ENCODE data around the gene SCGB1C1. TPM values are rescaled to one million over a fixed set of nuclear protein-coding genes. Genes with fewer than 3 reads are reported as not detected.

SCGB1C1 gene
- total and polyA plus RNA-seq, 2 of the 8 experiments (the other 6 are each of a cell fraction or from before 2014, with no cell fraction given), result not detected

DNA sequence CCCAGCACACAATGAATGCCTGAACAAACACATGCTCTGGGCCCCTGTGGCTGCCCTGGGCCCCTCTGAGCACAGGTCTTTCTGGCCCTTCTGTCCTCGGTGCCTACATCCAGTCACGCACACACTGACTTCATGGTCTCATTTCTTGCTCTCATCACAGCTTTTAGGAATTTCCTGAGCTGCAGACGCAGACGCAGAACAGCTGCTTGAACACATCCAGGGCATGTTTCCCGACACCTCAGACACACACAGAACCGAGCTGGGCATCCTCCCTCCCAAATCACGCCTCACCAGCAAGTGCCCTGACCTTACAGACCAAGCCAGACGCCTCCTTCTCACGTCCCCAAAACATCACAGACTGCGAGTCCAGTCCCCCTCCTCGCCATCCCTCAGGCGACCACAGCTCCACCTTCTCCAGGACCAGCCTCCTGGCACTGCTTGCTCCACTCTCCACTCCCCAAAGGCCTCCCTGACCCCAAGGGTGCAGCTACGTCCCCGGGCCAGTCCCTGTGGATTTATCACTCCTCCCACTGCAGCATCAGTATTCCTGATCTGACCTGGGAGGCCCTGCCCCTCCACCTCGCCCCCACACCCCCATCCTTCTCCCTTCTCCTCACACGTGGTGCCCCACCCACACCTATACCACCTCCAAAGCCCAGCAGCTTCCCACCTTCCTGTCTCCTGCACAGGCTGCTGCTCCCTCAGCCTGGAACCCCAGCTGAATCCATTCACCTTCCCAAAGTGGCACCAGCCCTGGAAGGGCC is 30.3 kb downstream of the SCGB1C1 start:
- no peak overlapping the region for H2AK5ac ChIP-seq (ENCODE audit: low read depth, low read length)
- no peaks in the 10 kb centered on the region; a peak in 1 of 8 replicates for H3K36me3 ChIP-seq (ENCODE audit: control insufficient read depth in 2 of 4, insufficient read depth in 4 of 4, low read length in 3 of 4)
- H2AFZ ChIP-seq (ENCODE audit: low read length), result no peak overlapping the region
- no peak overlapping the region for H3K4ac ChIP-seq (replicated peaks; ENCODE audit: insufficient read length, low read depth, low read length)
- H4K8ac ChIP-seq (ENCODE audit: extremely low read depth, insufficient read depth, low read length), result no peak overlapping the region
- H4K5ac ChIP-seq (ENCODE audit: insufficient read length, low read depth, low read length), result no peak overlapping the region
- H3K4me2 ChIP-seq (ENCODE audit: insufficient read depth in 1 of 2, low read depth in 2 of 2, low read length in 2 of 2), result no peak overlapping the region
- no peak overlapping the region for H3K9ac ChIP-seq (replicated peaks in 1 of 4; ENCODE audit: extremely low read depth in 1 of 4, low read depth in 3 of 4, low read length in 3 of 4)
- H3K23ac ChIP-seq (ENCODE audit: insufficient read length), result no peak overlapping the region
- no peak overlapping the region for H3K56ac ChIP-seq (replicated peaks; ENCODE audit: insufficient read length, low read depth, low read length)
- no peaks in the 10 kb centered on the region for H3K23me2 ChIP-seq (ENCODE audit: low read depth, low read length)
- no peak overlapping the region for H2BK5ac ChIP-seq (ENCODE audit: low read depth, low read length)
- H3K79me1 ChIP-seq (ENCODE audit: low read depth, low read length), result no peaks in the 10 kb centered on the region; the same call in 1 of the 2 replicates
- no peak overlapping the region for H2BK120ac ChIP-seq (replicated peaks; ENCODE audit: low read depth, low read length)
- no peak for DNase-seq (ENCODE audit: low read depth in 1 of 2, low spot score in 2 of 2)
- no peaks in the 10 kb centered on the region for H3K4me1 ChIP-seq (replicated peaks in 1 of 4; ENCODE audit: control insufficient read depth in 3 of 4, insufficient read depth in 4 of 4, low read length in 3 of 4)
- no peak overlapping the region for H4K91ac ChIP-seq (replicated peaks; ENCODE audit: insufficient read length, low read length)
- H3K14ac ChIP-seq (ENCODE audit: insufficient read length), result no peak overlapping the region
- ChIA-PET CTCF (ENCODE audit: partially characterized antibody) (interaction anchor here (0.7 to 2.1 kb wide), 3 partner anchors 27 to 141 kb away, joined by 3 to 8 read pairs (median 3); no protein-coding TSS in a partner anchor), POLR2A (ENCODE audit: partially characterized antibody) (interaction anchor here (1.1 to 1.6 kb wide), 3 partner anchors 10 to 16 kb away, joined by 4 to 8 read pairs (median 5); partner anchors contain the start of genes BET1L and RIC8A)
- H3K79me2 ChIP-seq (ENCODE audit: control insufficient read depth in 1 of 2, insufficient read depth in 2 of 2, low read length in 2 of 2), result peaks cover 0 to 5% of the 10 kb centered on the region in 2 experiments; a peak in 1 of 4 replicates
- no peaks in the 10 kb centered on the region for H3K9me3 ChIP-seq (ENCODE audit: insufficient read depth in 2 of 2, low read depth in 1 of 2, low read length in 1 of 2)
- FAIRE-seq, result no peak
- no peak overlapping the region for H2BK12ac ChIP-seq (ENCODE audit: low read depth, low read length)
- no peak overlapping the region for H3K27ac ChIP-seq (ENCODE audit: low read depth, low read length)
- TF ChIP-seq SRF (IDR thresholded peaks at IDR 0.05; ENCODE audit: low read depth, low read length), result no peak
- no peak for TF ChIP-seq EGR1 (IDR thresholded peaks at IDR 0.05; ENCODE audit: borderline replicate concordance, low read depth, low read length)
- no peak for TF ChIP-seq NRF1 (IDR thresholded peaks at IDR 0.05; ENCODE audit: low read depth, low read length)
- no peak for TF ChIP-seq EP300 (IDR thresholded peaks at IDR 0.05; ENCODE audit: borderline replicate concordance in 1 of 2, low read depth in 2 of 2, low read length in 2 of 2)
- H4K20me1 ChIP-seq (replicated peaks in 1 of 2; ENCODE audit: control insufficient read depth in 1 of 2, insufficient read depth in 2 of 2, low read length in 2 of 2), result no peaks in the 10 kb centered on the region
- no peak overlapping the region for H2BK15ac ChIP-seq (ENCODE audit: low read length)
- no peak overlapping the region for H3K18ac ChIP-seq (ENCODE audit: extremely low read depth, low read length)
- 83% methylated on average over 12 of the region's 16 CpGs; no CpG with 5 or more reads in 1 of the 2 experiments for WGBS, 2 experiments (ENCODE audit: extremely low coverage in 1 of 2, insufficient coverage in 1 of 2, insufficient read length in 1 of 2, insufficient replicate concordance in 2 of 2, low coverage in 1 of 2, low lambda C conversion rate in 2 of 2, missing lambda C conversion rate in 1 of 2)
- H2BK20ac ChIP-seq (ENCODE audit: low read length), result no peak overlapping the region
- no peak overlapping the region for H3K4me3 ChIP-seq (ENCODE audit: extremely low read depth in 1 of 4, insufficient read depth in 2 of 4, low read depth in 3 of 4, low read length in 4 of 4)
- no peaks in the 10 kb centered on the region for H3K27me3 ChIP-seq (replicated peaks in 1 of 4; ENCODE audit: control insufficient read depth in 3 of 4, extremely low read depth in 1 of 4, insufficient read depth in 3 of 4, low read length in 3 of 4)

All from H1 (cell line).